GM19395 (cell line): ENCODE data around the gene BID.
A peak's percentile ranks its signal among the peaks of the same experiment; 100 is the strongest.

ENCODE experiments used
- ATAC-seq: cut with Tn5 transposase; IDR thresholded peaks from one replicate; pipeline ENCODE4 v1.9.1; 2021; ENCODE audit warnings: mild to moderate bottlenecking, moderate library complexity; ENCODE audit not compliant: unreplicated experiment

BID gene

DNA sequence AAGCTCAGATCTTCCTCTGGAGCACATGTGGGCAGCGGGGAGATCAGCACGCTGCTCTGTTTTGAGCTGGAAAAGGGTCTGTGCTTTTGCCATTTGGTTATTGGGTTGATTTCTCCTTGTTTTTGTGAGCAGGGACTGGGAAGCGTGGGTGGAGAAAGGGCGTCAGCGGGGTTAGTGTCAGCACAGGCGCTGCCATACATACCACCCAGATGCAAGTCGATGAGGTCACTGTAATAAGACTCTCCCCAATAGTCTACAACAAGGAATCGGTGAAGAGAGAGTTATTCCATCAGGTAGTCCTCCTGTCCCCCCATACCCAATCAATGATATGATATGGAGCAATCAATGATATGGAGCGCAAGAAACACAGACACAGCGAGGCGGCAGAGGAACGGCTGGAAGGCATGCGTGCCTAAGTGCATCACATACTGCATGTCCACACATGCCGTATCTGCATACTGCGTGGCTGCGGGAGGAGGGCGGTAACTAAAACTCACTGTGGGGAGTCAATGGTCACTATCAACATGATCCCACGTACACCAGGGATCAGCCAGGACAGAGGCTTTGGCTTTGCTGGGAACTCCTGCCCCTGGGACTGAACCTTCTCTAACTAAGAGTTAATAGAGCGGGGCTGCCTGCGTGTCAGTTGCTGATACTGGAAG, 29.5 kb upstream of the BID start:
- ATAC-seq: no peak

DNA sequence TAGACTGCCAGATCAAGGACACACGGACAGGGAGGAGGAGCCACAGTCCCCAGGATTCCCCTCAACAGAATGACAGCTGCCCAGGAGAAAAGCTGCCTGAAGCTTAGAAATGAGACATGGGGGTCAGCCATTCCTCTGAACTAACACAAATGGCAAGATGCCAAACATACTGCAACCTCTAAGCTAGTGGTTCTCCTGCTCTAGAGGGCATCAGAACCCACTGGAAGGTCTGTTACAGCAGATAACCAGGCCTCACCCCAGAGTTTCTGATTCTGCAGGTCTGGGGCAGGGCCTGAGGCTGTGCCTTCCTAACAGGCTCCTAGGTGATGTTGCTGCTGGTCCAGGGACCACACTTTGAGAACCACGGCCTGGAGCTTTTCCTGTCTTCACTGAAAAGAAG, 28.6 kb upstream of the BID start:
- ATAC-seq: no peak

DNA sequence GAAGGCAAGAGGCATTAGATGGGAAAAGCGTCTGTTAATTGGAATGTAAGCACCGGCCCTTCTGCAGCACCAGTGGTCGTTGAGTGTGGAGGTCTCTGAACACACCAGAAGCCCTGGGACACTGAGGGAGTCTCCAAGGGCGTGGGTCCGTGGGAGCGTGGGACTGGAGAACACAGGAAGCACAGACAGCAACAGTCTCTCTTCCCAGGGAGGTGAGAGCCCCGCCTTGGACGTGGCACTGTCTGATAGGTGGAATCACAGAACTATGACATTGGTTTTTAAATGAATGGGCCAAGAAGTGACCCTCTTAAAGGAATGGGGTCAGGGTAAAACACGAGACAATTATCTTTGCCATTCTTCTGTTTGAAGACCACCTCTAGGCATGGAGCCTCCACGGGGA, 28.1 kb upstream of the BID start:
- ATAC-seq: no peak

DNA sequence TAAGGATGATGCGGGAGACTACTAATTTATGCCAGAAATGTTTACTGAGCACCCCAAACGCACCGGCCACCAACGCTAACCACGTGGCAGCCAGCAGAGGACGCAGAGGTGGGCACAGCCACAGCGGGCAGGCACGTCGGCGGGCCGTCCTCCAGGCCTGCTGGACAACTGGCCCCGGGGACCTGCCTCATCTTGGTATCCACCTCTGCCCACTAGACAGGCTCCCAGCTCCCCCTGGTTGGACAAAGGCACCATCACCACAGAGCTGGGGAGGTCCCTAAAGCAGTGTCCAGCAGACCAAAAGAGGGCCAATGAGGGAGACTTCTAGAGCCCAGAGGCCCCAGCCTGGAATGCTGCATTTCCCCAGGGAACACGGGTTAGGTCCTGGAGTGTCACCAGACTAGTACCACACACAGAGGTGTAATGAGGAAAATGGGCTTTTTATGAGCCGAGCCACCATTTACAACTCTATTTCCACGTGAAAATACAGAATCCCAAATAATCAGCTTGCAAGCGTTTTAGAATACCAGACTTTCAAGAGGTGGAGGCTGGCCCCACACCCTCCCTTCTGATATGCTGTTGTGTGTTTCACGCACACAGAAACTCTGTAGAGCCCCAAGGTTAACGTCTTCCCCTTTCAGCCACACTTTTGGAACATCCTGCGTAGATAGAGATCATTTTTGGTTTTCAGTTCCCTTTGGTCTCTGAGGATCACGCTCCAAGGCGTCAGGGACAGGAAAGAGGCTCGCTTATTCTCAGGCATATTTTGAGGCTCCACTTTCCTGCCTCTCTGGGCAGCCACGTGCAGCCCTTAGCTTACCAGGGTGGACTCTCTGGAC, 23.7 kb upstream of the BID start:
- ATAC-seq: peak; percentile 61

DNA sequence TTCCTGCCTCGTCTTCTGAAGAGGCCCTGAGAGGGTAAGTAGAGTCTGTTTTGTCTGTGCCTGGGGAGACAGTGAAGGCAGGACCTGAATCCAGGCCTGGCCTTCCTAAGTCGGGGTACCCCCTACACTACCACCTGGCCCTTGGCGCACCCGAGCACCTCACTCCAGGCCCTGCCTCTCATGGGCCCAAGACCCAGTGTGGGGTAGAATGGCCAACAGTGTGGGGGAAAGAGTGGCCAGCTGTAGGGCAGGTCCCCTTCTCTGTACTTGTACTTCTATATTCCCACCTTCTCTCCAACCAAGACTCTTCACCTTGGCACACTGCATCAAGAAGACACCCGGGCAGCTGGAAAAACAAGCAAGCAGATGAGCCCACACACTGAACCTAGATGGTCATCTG, 22.4 kb upstream of the BID start:
- ATAC-seq: no peak

DNA sequence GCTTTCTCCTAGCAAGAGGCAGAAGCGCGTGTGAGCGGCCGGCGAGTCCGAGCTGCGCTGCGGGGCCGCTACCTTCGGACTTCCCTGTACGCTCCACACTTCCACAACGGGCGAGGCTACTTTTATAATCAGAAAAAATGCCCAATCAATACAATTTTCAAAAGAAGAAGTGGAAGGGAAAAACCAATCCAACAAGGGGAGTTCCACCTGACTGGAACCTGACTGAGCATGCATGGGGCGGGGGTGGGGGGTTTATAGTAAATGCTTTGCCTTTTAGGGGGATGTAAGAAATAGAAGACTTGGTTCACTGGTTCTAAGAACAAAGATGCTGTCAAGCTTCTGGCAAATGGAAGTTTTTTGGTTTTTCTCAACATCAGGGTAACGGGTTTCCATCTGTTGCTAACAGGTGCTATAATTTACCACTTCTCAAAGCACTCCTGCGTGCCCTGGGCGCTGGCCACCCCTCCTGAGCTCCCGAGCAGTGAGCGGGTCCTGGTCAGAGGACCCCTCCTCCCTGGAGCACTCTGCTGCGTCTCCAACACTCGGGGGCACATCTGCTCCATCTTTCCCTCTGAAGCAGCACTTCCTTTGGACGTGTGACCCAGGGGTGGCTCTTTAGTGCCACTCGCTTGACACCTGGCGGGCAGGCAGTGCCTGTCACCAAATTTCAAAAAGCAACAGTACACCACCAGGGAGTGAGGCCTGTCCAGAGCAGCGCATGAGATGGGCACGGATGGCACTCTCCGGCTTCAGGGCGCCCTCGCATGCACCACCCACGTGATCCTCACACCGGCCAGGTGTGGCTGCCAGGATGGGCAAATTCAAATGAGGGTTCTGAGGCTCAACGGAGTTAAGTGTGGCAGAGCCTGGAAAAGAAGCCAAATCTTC, 21.6 kb upstream of the BID start:
- no peak for ATAC-seq

DNA sequence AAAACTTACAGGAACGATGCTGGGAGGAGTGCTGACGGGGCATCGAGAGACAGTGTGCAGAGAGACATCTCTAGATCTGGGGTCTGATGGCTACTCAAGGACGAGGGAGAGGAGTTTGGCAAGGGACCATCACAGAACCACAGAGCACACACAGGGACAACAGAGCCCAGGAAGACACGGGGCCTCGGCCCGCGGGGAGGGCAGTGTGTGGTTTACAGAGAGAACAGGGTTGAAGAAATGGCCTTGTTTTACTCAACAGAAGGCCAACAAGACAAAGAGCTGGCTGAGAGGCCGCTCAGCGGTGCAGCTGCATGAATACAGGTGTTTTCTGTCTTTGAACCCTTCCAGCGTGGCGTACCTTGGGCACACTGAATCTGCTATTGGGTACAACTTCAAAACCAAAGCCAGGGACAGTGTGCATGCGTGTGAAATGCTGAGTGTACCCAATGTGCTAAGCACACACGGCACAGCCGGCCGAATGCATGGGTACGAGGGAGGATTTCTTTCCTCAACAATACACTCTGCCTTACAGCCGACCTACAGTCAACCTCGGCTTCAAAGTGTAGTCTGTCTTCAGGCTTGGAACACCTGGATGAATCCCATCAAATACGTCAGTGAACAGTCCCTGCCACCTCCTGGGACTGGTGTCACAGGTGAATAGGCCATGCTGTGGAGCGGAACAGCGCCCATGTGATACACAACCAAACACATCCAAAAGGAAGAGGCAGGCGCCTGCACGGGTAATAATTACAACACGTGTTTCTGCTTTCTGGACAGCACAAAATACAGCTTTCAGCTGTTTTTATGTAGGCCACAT, 20.7 kb upstream of the BID start:
- ATAC-seq: no peak

DNA sequence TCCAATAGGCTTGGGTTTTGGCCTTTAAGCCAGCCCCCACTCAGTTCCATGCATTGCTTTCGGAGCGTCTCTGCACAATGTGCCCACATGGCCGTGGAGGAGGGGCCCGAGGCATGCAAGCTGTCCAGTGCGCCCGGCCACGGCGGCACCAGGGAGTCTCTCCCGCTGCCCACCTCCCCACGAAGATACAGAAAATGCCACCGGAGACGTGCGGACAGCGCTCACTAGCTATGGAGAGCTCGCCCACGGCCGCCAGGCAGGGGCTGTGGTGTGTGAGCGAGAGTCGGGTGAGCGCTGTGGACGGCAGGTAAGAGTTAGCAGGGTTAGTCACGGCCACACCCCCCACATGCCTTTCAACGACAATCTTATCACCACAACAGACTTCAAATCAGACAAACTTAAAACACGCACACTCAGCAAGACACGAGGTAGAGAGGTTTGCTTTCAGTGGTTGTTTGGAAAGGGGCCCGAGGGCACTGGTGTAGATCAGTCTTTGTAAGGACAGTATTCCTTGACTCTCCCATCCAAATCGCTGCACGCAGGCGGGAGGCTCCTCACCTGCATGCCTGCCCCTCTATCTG, 18.7 kb upstream of the BID start:
- no peak for ATAC-seq

DNA sequence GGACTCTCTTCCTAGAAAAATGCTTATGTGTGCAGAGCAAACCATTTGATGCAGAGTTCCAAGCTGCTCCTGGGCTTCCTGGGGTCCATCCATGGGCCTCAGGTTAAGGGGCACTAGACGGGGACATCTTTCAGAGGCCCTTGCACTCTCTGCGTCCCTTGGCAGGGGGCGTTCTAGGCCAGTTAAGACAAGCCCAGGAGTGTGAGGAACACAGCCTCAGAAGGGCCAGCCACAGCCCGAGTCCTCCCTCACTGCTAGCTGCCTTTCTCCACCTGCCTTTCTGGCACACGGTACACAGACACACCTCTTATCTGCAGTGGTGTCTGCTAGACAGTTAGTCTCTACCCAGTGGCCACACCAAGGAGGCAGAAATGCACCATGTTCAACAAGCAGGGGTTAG, 18.0 kb upstream of the BID start:
- no peak for ATAC-seq

DNA sequence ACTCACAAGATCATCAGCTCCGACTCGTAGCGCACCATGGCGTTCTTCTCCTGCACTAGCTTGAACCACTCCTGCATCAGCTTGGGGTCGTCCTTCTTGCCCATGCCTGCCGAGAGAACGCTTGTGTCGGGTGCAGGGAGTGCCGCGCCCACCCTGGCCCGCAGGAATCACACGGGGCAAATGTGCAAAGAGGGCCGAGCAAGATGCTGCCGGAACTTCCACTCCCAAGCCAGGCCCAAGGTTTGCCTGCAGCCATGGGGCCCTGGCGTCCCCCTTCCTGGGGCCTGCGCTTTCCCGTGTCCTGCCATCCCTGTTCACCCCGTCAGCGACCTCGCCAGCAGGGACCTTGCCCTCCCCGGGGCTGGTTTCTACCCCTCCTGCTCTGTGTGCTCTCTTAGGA, 16.9 kb upstream of the BID start:
- ATAC-seq: no peak

DNA sequence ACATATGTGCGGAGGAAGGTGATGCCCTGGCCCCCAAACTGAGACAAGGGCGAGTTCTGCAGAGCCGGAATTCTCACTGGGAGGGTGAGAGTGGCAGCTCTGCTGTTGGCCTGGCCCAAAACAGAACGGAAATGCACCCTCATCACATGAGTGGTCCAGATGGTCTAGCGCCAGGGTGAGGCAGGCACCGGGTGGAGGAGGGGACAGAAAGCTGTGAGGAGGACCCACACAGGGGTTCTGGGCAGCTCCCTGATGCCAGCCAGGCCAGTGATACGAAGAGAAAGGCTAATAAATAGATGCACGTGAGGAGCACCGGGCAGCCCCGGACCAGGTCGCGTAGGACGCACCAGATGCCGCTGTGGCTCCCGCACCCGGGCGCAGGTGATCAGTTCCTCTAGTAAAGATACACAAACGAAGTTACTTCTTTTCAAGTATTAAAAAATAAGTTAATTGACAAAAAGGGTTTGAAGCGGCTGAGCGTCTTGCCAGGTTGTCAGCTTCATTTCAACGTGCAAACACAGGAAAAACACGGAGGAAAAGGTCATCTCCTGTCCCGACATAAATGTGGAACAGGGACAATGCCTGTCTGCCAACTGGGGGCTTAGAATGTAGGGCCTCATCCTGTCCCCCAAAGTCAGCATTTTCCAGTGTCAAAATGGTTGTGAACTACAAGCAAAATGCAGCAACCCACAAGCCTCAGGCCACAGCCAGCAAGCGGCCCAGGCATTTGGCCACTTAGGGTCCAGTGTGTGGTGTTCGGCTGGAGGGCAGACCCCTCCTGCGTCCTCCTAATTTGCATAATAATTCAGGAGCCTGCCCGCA, 15.3 kb upstream of the BID start:
- ATAC-seq: no peak

DNA sequence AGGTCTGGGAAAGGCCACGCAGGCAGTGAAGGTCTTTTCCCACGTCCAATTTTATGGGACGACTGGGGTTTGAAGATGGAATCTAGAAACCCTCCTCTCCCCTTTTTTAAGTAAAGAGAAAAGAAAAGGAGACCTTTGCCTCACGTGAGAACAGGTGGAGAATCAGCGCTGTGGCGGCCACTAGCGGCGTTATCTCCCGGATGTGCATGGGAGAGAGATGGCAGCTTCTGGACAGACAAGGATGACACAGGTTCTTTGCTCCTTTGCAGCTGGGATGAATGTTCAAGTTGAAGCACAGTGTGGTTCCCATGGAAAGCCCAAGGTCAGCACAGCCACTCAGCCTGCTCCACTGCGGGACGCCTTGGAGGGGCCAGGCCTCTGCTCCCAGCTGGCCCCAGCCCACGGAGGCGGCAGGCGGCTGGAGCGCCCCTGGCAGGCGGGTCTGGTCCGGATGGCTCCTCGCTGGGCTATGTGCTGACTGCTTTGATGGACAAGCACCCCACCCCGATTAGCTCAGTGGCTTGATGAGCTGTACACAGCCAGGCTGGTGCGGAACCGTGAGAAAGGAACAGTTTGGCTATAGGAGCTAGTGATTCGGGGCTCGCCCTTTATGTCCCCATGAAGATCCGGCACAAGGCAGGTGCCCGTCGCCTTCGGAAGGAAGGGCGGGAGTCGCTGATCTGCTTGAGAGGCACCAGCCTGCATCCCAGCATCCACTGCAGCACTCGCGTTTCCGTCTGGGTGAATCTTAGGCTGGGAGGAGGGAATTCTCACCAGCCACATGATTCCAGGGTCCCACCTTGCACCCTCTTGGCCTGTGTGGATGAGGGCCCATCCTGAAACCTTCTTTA, 14.5 kb upstream of the BID start:
- ATAC-seq: no peak

DNA sequence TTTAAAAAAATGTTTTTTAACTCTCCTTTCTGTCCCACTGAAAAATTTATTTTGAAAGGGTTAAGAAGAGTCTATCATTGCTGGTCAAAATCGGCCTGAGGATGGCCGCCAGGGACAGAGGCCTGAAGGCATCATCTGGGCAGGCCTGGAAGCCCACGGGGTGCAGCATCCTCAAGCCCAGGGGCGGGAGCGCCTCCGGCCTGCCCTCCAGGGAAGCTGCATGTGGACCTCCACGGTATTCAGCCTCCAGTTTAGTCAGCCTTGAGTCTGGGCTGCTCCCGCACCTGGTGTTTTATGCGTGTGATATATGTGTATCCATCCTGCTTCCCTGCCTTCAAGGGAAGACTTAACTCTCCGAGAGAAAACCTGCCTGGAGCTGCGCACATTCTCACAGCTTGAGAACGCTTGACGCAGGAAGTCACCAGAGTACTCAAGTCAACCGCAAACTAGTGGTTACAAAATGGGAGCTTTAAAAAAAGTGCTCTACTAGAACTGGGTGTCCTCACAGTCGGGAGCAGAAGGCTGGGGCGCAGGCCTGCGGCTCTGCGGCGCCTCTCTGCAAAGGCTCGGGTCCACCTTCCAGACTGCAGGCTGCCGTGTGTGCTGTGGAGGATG, 13.6 kb upstream of the BID start:
- no peak for ATAC-seq

DNA sequence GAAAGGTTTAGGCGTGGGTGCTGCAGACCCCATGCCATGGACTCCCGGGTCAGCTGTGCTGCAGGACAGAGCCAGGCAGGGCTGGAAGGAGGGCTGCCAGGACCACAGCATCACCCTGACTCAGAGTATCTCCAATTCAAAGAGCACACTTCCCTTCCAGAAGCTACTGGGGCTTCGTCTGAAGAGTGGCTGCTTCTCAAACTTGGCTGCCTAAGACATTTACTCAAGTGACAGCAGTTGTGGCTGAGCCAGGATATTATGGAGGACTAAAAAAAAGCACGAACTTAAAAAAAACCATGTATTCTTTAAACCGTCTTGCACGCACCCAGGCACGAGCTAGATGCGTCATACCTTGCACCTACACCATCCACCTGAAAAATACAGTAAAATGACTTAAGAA, 13.0 kb upstream of the BID start:
- no peak for ATAC-seq

DNA sequence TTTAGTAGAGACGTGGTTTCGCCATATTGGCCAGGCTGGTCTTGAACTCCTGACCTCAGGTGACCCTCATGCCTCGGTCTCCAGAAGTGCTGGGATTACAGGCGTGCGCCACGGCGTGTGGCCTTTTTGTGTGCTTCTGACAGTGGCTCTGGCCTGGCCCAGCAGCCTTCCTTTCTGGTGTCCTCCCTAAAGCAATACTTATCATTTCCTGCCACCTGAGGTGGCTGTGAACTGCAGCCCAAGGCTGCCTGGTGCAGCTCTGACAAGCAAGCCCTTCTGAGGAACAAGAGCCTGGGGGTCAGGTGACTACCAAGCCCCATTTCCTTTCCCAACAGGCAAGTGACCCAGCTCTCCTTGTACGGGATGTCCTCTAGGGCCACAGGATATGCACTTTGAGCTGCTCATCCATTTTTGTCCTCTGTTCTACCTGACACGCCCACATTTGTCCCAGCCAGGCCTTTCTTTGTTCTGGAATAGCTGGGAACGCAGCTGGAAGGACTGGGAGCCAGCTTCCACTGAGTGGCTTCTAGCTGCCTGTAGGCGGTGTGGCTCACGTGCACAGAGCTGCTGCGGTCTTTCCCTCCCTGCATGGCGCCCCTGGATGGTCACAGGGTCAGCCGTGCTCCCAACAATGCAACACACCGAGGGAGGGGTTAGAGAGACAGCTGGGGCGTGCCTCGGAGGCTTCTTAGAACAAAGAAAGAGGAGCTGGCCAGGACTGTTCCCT, 12.3 kb upstream of the BID start:
- ATAC-seq: no peak

DNA sequence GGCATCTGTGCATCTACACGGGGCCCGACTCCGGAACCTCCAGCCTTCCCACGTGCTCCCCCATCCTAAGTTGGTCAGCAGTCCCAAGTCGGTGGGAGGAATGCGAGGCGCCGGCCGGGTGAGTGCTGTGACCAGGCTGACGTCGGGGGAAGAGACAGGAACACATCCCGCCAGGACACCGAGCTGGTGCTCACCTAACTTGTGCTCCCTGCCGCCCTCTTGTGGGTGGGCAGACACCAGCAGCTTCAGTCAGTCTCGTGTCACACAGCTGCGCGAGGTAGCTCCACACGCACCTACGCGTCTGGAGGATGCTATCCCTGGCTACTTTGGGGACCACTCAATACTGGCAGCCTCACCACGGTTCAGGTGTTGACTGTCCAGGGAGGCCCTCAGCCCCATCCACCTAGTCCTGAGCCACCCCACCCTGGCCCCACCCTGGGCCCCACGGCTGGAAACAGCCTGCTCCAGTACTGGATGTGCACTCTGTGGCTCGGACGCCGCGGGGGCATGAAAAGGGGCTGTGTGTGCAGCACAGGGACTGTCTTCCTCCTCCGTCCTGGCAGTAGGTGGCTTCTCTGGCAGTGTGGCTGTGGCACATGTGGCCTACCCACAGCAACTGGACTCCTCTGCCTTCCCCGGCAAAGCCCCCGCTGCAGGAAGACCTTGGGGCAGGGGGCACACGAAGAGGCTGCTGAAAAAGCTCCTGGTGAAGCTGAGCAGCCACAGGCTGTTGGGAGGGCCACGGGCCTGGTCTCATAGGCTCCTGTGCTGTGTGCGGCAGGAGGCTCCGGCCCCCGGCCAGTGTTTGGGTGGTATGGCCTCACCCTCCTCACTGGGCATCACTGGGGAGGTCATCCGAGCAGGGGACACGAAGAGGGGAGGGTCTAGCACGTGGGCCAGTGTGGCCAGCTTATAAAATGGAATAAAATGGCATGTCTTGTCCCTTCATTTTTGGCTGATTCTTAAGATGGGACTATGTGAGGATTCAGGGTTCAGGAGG, 11.2 kb upstream of the BID start:
- ATAC-seq: no peak
